ENCODE results near the gene UTP14C. TPM values are rescaled to one million over a fixed set of nuclear protein-coding genes. Genes with fewer than 3 reads are reported as not detected.

The UTP14C gene
- total RNA-seq, 2 experiments from 2014 or later: 1.3 to 1.9 TPM

GRCh38 chr13:52012512-52012836, 12.0 kb upstream of the UTP14C start:
- POLR2A ChIA-PET: interaction anchor here (0.7 to 2.1 kb wide), 14 partner anchors 19 to 640 kb away, joined by 3 to 19 read pairs (median 5); partner anchors contain the start of genes INTS6, NEK3 and SUGT1
- intact Hi-C loops (cut with DNase I, micrococcal nuclease): loop anchor here (2.0 to 10.0 kb wide), 9 partner anchors 60 to 602 kb away; partner anchors contain the start of genes WDFY2 (in 2 of the 2), CKAP2 (in 1 of the 2), DHRS12 (in 1 of the 2) and INTS6 (in 1 of the 2)
- peak overlapping the region in 1 of 2 donors; percentile 56 for H3K27ac ChIP-seq (ENCODE audit: low read depth in 1 of 2, low read length in 2 of 2)
- no peaks in the 10 kb centered on the region for H3K9me3 Mint-ChIP-seq
- peaks cover 2 to 23% of the 10 kb centered on the region in 2 experiments for H3K27me3 ChIP-seq (ENCODE audit: control insufficient read depth in 1 of 2, insufficient read depth in 2 of 2, low read length in 2 of 2)
- peaks cover 12% of the 10 kb centered on the region for H3K27me3 Mint-ChIP-seq
- H3K4me3 Mint-ChIP-seq: peak overlapping the region; percentile 92
- H3K27ac Mint-ChIP-seq: peak overlapping the region; percentile 84
- no peak for TF ChIP-seq CTCF (IDR thresholded peaks at IDR 0.05)
- no peaks in the 10 kb centered on the region for H3K9me3 ChIP-seq (ENCODE audit: control insufficient read depth in 1 of 2, insufficient read depth in 1 of 2, low read length in 2 of 2)
- H3K36me3 ChIP-seq (ENCODE audit: insufficient read depth, low read length): peaks cover 5% of the 10 kb centered on the region
- H3K4me3 ChIP-seq (ENCODE audit: low read length): peak overlapping the region; percentile 93
- DNase-seq: no peak
- peaks cover 9% of the 10 kb centered on the region for H3K4me1 ChIP-seq (ENCODE audit: insufficient read depth, low read length)
- CTCF ChIA-PET: no interaction called here
- H3K4me1 Mint-ChIP-seq (ENCODE audit: low read depth): peaks cover 29% of the 10 kb centered on the region
- no peak for ATAC-seq (ENCODE audit: poor library complexity)
- H3K36me3 Mint-ChIP-seq (ENCODE audit: low read depth): peaks cover 28% of the 10 kb centered on the region

DNA sequence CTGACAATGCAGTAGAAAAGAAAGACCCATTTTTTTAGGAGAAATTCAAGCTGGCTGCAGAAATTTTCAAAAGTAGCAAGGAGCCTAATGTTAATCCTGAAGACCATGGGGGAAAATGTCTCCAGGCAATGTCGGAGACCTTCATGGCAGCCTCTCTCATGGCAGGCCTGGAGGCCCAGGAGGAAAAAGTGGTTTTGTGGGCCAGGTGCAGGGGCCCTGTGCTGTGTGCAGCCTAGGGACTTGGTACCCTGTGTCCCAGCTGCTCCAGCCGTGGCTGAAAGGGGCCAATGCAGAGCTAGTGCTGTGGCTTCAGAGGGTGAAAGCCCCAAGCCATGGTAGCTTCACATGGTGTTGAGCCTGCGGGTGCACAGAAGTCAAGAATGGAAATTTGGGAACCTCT, 8.2 kb upstream of the UTP14C start:
- Mint-ChIP-seq H3K4me1 (ENCODE audit: low read depth) (peaks cover 38% of the 10 kb centered on the region), H3K36me3 (ENCODE audit: low read depth) (peaks cover 65% of the 10 kb centered on the region), H3K4me3 (no peak overlapping the region), H3K27ac (no peak overlapping the region), H3K9me3 (no peaks in the 10 kb centered on the region), H3K27me3 (no peaks in the 10 kb centered on the region)
- ChIA-PET POLR2A (no interaction called here), CTCF (no interaction called here)
- Histone ChIP-seq H3K4me1 (ENCODE audit: insufficient read depth, low read length) (peaks cover 3% of the 10 kb centered on the region), H3K27me3 (ENCODE audit: control insufficient read depth in 1 of 2, insufficient read depth in 2 of 2, low read length in 2 of 2) (no peaks in the 10 kb centered on the region), H3K4me3 (ENCODE audit: low read length) (no peak overlapping the region), H3K9me3 (ENCODE audit: control insufficient read depth in 1 of 2, insufficient read depth in 1 of 2, low read length in 2 of 2) (no peaks in the 10 kb centered on the region), H3K27ac (ENCODE audit: low read depth in 1 of 2, low read length in 2 of 2) (no peak overlapping the region), H3K36me3 (ENCODE audit: insufficient read depth, low read length) (peaks cover 26% of the 10 kb centered on the region)
- no peak for TF ChIP-seq CTCF (IDR thresholded peaks at IDR 0.05)
- intact Hi-C loops (cut with DNase I, micrococcal nuclease): loop anchor here in 1 of 2 experiments (10.0 kb wide), 2 partner anchors 431 to 599 kb away; partner anchors contain the start of gene WDFY2
- DNase-seq: no peak
- ATAC-seq (ENCODE audit: poor library complexity): no peak

DNA sequence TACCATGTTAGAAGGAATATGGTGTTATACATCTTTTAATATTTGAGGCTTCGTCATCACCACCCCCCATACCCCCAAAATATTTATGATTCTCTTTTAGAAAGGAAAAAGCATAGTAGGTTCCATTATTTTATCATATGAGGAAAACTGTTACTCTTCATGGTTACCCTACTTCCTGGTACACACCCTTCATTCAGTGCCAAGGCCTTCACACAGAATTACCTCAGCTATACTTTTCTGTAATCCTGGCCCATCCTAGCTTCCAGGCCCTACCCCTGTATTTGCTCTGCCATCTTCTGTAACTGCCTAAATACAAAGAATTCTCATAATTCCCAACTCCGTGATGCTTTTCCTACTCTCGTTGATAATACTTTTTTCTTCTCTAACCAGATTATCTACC, 4.3 kb upstream of the UTP14C start:
- intact Hi-C loops (cut with DNase I, micrococcal nuclease): no loop called here

More for the DNA sequence above, 4.3 kb upstream of the UTP14C start:
- no peak for TF ChIP-seq CTCF (IDR thresholded peaks at IDR 0.05)
- POLR2A ChIA-PET: no interaction called here
- Histone ChIP-seq H3K9me3 (ENCODE audit: control insufficient read depth in 1 of 2, insufficient read depth in 1 of 2, low read length in 2 of 2) (no peaks in the 10 kb centered on the region), H3K4me1 (ENCODE audit: insufficient read depth, low read length) (no peaks in the 10 kb centered on the region), H3K27ac (ENCODE audit: low read depth in 1 of 2, low read length in 2 of 2) (no peak overlapping the region), H3K36me3 (ENCODE audit: insufficient read depth, low read length) (peaks cover 46% of the 10 kb centered on the region), H3K27me3 (ENCODE audit: control insufficient read depth in 1 of 2, insufficient read depth in 2 of 2, low read length in 2 of 2) (no peaks in the 10 kb centered on the region), H3K4me3 (ENCODE audit: low read length) (no peak overlapping the region)
- DNase-seq (no peak), ATAC-seq (ENCODE audit: poor library complexity) (no peak)
- no peak overlapping the region for H3K4me3 Mint-ChIP-seq
- H3K36me3 Mint-ChIP-seq (ENCODE audit: low read depth): peaks cover 91% of the 10 kb centered on the region
- CTCF ChIA-PET: no interaction called here
- H3K9me3 Mint-ChIP-seq: no peaks in the 10 kb centered on the region
- H3K4me1 Mint-ChIP-seq (ENCODE audit: low read depth): peaks cover 31% of the 10 kb centered on the region
- H3K27ac Mint-ChIP-seq: no peak overlapping the region
- H3K27me3 Mint-ChIP-seq: no peaks in the 10 kb centered on the region
